WTC11 (cell line): Measurements from ENCODE around the gene SETD9. TPM values are rescaled to one million over a fixed set of nuclear protein-coding genes. Genes with fewer than 3 reads are reported as not detected.
A peak's percentile ranks its signal among the peaks of the same experiment; 100 is the strongest.

ENCODE experiments used
- ATAC-seq: fragments of 200-7000 bp; cut with Tn5 transposase; 2 replicates; pipeline ENCODE4 v1.10.0; 2021; ENCODE audit warnings: mild to moderate bottlenecking, moderate library complexity
- CTCF ChIA-PET: fragments of 300-600 bp; sonication (Branson Sonifier 250); formaldehyde crosslinking; loops from one replicate; lab custom pipeline; 2021; ENCODE audit warnings: antibody characterized with exemption; lab: Charles Lee
- POLR2A ChIA-PET: fragments of 350-600 bp; sonication (Branson Sonifier 250); formaldehyde crosslinking; loops from one replicate; lab custom pipeline; 2021; ENCODE audit warnings: antibody characterized with exemption; lab: Charles Lee
- DNase-seq: peaks from one replicate; pipeline ENCODE4 v3.0.0; 2021; ENCODE audit warnings: low spot score
- H3K27ac Mint-ChIP-seq: 2 replicates; pipeline ENCODE4 v1.8.0; 2021; ENCODE audit warnings: mixed read lengths
- H3K27me3 Mint-ChIP-seq: 2 replicates; pipeline ENCODE4 v1.8.0; 2021; ENCODE audit warnings: low read depth, mild to moderate bottlenecking, moderate library complexity, mixed read lengths
- H3K36me3 Mint-ChIP-seq: 2 replicates; pipeline ENCODE4 v1.8.0; 2021; ENCODE audit warnings: mixed read lengths
- H3K4me1 Mint-ChIP-seq: 2 replicates; pipeline ENCODE4 v1.8.0; 2022; ENCODE audit warnings: mixed read lengths
- H3K4me3 Mint-ChIP-seq: 2 replicates; pipeline ENCODE4 v1.8.0; 2021; ENCODE audit warnings: mild to moderate bottlenecking, moderate library complexity, mixed read lengths
- H3K9me3 Mint-ChIP-seq: 2 replicates; pipeline ENCODE4 v1.8.0; 2021; ENCODE audit warnings: mixed read lengths
- ATF6 ChIP-seq: sonication (generic); formaldehyde crosslinking; IDR thresholded peaks from 2 replicates; pipeline ENCODE4 v1.8.1; 2023; ENCODE audit warnings: mild to moderate bottlenecking, missing genetic modification reagents
- CBFB ChIP-seq: sonication (generic); formaldehyde crosslinking; IDR thresholded peaks from 2 replicates; pipeline ENCODE4 v1.8.1; 2022; ENCODE audit warnings: mild to moderate bottlenecking, low read depth, missing genetic modification reagents
- ETV6 ChIP-seq: sonication (generic); formaldehyde crosslinking; IDR thresholded peaks from 2 replicates; pipeline ENCODE4 v1.8.1; 2022; ENCODE audit warnings: mild to moderate bottlenecking, missing genetic modification reagents
- HMGA2 ChIP-seq: fragments of 250-450 bp; sonication (Bioruptor Pico); IDR thresholded peaks from 2 replicates; pipeline ENCODE4 v1.4.0; 2021; ENCODE audit warnings: mild to moderate bottlenecking, moderate library complexity
- MAX ChIP-seq: sonication (generic); formaldehyde crosslinking; IDR thresholded peaks from 2 replicates; pipeline ENCODE4 v1.8.0; 2022; ENCODE audit warnings: mild to moderate bottlenecking, missing genetic modification reagents
- MYBL2 ChIP-seq: sonication (generic); formaldehyde crosslinking; IDR thresholded peaks from 2 replicates; pipeline ENCODE4 v1.8.1; 2023; ENCODE audit warnings: mild to moderate bottlenecking, moderate library complexity, missing genetic modification reagents
- NFYB ChIP-seq: sonication (generic); formaldehyde crosslinking; conservative IDR thresholded peaks from 2 replicates; pipeline ENCODE4 v1.8.0; 2022; ENCODE audit warnings: low read depth, missing genetic modification reagents
- SOX15 ChIP-seq: fragments of 250-450 bp; sonication (Bioruptor Pico); IDR thresholded peaks from 2 replicates; pipeline ENCODE4 v1.9.0; 2021; ENCODE audit warnings: mild to moderate bottlenecking
- SP1 ChIP-seq: sonication (generic); formaldehyde crosslinking; conservative IDR thresholded peaks from 2 replicates; pipeline ENCODE4 v1.8.1; 2022; ENCODE audit warnings: missing genetic modification reagents
- TCF7 ChIP-seq: sonication (generic); formaldehyde crosslinking; IDR thresholded peaks from 2 replicates; pipeline ENCODE4 v1.8.0; 2022; ENCODE audit warnings: mild to moderate bottlenecking, low read depth, missing genetic modification reagents, moderate library complexity
- ZBTB21 ChIP-seq: sonication (generic); formaldehyde crosslinking; IDR thresholded peaks from 2 replicates; pipeline ENCODE4 v1.8.1; 2023; ENCODE audit warnings: mild to moderate bottlenecking, missing genetic modification reagents, borderline replicate concordance
- ZSCAN18 ChIP-seq: fragments of 250-450 bp; sonication (Bioruptor Pico); IDR thresholded peaks from 2 replicates; pipeline ENCODE4 v2.1.2; 2022; ENCODE audit warnings: mild to moderate bottlenecking, moderate library complexity
- total RNA-seq: library from RNA; stranded (reverse); gene quantifications from 3 replicates; pipeline ENCODE4 v1.2.3, GENCODE V29; 2021
- TF ChIP-seq, protein P1 (sequence below): fragments of 250-450 bp; sonication (Bioruptor Pico); IDR thresholded peaks from 2 replicates; pipeline ENCODE4 v1.9.0; 2021; ENCODE audit warnings: mild to moderate bottlenecking, borderline replicate concordance
- TF ChIP-seq, protein P2 (sequence below): sonication (generic); formaldehyde crosslinking; IDR thresholded peaks from 2 replicates; pipeline ENCODE4 v1.8.1; 2022; ENCODE audit warnings: low read depth, mild to moderate bottlenecking, moderate library complexity, missing genetic modification reagents, borderline replicate concordance
- TF ChIP-seq, protein P3 (sequence below): fragments of 250-450 bp; sonication (Bioruptor Pico); IDR thresholded peaks from 2 replicates; pipeline ENCODE4 v1.8.0; 2021; ENCODE audit warnings: mild to moderate bottlenecking

The SETD9 gene
- total RNA-seq, 1 experiment from 2014 or later = 6.7 TPM

DNA sequence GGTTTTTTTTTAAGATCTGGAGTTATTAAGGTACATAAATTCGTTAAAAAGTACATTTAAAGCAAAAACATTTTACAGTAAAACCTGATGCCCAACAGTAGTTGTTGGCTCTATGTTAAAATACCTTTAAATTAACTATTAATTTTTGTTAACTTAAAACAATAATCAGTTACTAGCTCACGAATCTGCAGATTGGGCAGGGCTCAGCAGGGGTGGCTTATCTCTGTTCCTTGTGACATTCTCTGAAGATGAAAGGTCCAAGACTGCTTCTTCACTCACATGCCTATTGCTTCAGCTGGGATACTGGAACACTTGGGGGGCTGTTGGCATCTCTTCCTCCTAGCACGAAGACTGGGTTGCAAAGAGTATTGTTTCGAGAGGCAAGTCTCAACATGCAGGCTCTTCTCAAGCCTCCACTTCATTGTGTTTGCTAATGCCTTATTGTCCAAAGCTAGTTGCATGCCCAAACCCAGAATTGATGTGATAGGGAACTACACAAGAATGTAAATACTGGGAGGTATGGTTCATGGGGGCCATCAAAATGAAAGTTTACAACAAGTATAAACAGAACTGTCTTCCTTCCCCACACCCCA is 47.4 kb upstream of the SETD9 start:
- Mint-ChIP-seq H3K27ac (peak overlapping the region; percentile 45; the same call in 1 of the 2 replicates), H3K36me3 (peaks cover 42% of the 10 kb centered on the region), H3K4me3 (no peak overlapping the region), H3K9me3 (no peaks in the 10 kb centered on the region), H3K27me3 (no peaks in the 10 kb centered on the region), H3K4me1 (peaks cover 2% of the 10 kb centered on the region; the same call in 1 of the 2 replicates)
- ChIA-PET CTCF (interaction anchor here (1.6 kb wide), 1 partner anchor 35 kb away, joined by 3 read pairs; no protein-coding TSS in a partner anchor), POLR2A (no interaction called here)
- ATAC-seq (no peak), DNase-seq (no peak)
- no peak for TF ChIP-seq SP1 (CRISPR knock-in tag)
- TF ChIP-seq, protein P1, sequence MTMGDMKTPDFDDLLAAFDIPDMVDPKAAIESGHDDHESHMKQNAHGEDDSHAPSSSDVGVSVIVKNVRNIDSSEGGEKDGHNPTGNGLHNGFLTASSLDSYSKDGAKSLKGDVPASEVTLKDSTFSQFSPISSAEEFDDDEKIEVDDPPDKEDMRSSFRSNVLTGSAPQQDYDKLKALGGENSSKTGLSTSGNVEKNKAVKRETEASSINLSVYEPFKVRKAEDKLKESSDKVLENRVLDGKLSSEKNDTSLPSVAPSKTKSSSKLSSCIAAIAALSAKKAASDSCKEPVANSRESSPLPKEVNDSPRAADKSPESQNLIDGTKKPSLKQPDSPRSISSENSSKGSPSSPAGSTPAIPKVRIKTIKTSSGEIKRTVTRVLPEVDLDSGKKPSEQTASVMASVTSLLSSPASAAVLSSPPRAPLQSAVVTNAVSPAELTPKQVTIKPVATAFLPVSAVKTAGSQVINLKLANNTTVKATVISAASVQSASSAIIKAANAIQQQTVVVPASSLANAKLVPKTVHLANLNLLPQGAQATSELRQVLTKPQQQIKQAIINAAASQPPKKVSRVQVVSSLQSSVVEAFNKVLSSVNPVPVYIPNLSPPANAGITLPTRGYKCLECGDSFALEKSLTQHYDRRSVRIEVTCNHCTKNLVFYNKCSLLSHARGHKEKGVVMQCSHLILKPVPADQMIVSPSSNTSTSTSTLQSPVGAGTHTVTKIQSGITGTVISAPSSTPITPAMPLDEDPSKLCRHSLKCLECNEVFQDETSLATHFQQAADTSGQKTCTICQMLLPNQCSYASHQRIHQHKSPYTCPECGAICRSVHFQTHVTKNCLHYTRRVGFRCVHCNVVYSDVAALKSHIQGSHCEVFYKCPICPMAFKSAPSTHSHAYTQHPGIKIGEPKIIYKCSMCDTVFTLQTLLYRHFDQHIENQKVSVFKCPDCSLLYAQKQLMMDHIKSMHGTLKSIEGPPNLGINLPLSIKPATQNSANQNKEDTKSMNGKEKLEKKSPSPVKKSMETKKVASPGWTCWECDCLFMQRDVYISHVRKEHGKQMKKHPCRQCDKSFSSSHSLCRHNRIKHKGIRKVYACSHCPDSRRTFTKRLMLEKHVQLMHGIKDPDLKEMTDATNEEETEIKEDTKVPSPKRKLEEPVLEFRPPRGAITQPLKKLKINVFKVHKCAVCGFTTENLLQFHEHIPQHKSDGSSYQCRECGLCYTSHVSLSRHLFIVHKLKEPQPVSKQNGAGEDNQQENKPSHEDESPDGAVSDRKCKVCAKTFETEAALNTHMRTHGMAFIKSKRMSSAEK (CRISPR knock-in tag) = no peak
- TF ChIP-seq, protein P2, sequence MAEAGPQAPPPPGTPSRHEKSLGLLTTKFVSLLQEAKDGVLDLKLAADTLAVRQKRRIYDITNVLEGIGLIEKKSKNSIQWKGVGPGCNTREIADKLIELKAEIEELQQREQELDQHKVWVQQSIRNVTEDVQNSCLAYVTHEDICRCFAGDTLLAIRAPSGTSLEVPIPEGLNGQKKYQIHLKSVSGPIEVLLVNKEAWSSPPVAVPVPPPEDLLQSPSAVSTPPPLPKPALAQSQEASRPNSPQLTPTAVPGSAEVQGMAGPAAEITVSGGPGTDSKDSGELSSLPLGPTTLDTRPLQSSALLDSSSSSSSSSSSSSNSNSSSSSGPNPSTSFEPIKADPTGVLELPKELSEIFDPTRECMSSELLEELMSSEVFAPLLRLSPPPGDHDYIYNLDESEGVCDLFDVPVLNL (CRISPR knock-in tag) = no peak
- TF ChIP-seq ATF6 (CRISPR knock-in tag) = no peak
- no peak for TF ChIP-seq SOX15 (CRISPR knock-in tag)
- no peak for TF ChIP-seq TCF7 (CRISPR knock-in tag)
- TF ChIP-seq ZBTB21 = no peak
- TF ChIP-seq HMGA2 (CRISPR knock-in tag) = no peak
- no peak for TF ChIP-seq MAX (CRISPR knock-in tag)
- TF ChIP-seq NFYB (CRISPR knock-in tag) = no peak

- DNase-seq = no peak
- Mint-ChIP-seq H3K27me3 (no peaks in the 10 kb centered on the region), H3K27ac (no peak overlapping the region), H3K4me3 (no peak overlapping the region), H3K9me3 (no peaks in the 10 kb centered on the region), H3K4me1 (peaks cover 2% of the 10 kb centered on the region; the same call in 1 of the 2 replicates), H3K36me3 (peaks cover 44% of the 10 kb centered on the region)
- POLR2A ChIA-PET = no interaction called here
- CTCF ChIA-PET = no interaction called here
- no peak for ATAC-seq
- TF ChIP-seq CBFB (CRISPR knock-in tag) (no peak), ETV6 (no peak), ZSCAN18 (CRISPR knock-in tag) (no peak), MYBL2 (CRISPR knock-in tag) (no peak)
- TF ChIP-seq, protein P2 (CRISPR knock-in tag) = no peak
- TF ChIP-seq, protein P3, sequence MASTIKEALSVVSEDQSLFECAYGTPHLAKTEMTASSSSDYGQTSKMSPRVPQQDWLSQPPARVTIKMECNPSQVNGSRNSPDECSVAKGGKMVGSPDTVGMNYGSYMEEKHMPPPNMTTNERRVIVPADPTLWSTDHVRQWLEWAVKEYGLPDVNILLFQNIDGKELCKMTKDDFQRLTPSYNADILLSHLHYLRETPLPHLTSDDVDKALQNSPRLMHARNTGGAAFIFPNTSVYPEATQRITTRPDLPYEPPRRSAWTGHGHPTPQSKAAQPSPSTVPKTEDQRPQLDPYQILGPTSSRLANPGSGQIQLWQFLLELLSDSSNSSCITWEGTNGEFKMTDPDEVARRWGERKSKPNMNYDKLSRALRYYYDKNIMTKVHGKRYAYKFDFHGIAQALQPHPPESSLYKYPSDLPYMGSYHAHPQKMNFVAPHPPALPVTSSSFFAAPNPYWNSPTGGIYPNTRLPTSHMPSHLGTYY = no peak
Measured at GRCh38 chr5:56862909-56863308, 46.5 kb upstream of the SETD9 start.
